OCI-LY3 (cell line): Measurements from ENCODE around the gene DNPH1.

Source experiments
- H2AFZ ChIP-seq: fragments of 200-600, 300-600 bp; shearing (Covaris generic); 2 replicates; pipeline ENCODE4 v1.6.0; 2014; ENCODE audit warnings: antibody characterized with exemption, low read depth, low read length
- H3K27ac ChIP-seq: fragments of 200-600, 300-600 bp; sonication (generic); 2 replicates; pipeline ENCODE4 v1.5.1; 2014; ENCODE audit warnings: mild to moderate bottlenecking, low read length, moderate library complexity, mixed read lengths
- H3K27me3 ChIP-seq: fragments of 200-600, 300-600 bp; sonication (generic); 2 replicates; pipeline ENCODE4 v1.6.1; 2014; ENCODE audit warnings: low read depth, low read length, mixed read lengths
- H3K36me3 ChIP-seq: fragments of 200-600, 300-600 bp; sonication (generic); replicated peaks from 2 replicates; pipeline ENCODE3; 2014; ENCODE audit warnings: low read depth, low read length, mixed read lengths
- H3K4me1 ChIP-seq: fragments of 300-600, 200-600 bp; sonication (generic); 2 replicates; pipeline ENCODE4 v1.6.1; 2014; ENCODE audit warnings: low read length, mixed read lengths
- H3K4me2 ChIP-seq: fragments of 200-600, 300-600 bp; sonication (generic); 2 replicates; pipeline ENCODE4 v1.6.1; 2014; ENCODE audit warnings: low read length, mixed read lengths
- H3K4me3 ChIP-seq: fragments of 300-600, 200-600 bp; sonication (generic); 2 replicates; pipeline ENCODE4 v1.5.1; 2014; ENCODE audit warnings: antibody characterized with exemption, mild to moderate bottlenecking, low read length, moderate library complexity
- H3K79me2 ChIP-seq: fragments of 300-600, 200-600 bp; shearing (Covaris generic); 2 replicates; pipeline ENCODE4 v1.6.1; 2014; ENCODE audit warnings: mild to moderate bottlenecking, low read length, mixed read lengths
- H3K9ac ChIP-seq: fragments of 300-600, 200-600 bp; shearing (Covaris generic); 2 replicates; pipeline ENCODE4 v1.6.0; 2014; ENCODE audit warnings: mild to moderate bottlenecking, low read length, moderate library complexity
- H3K9me3 ChIP-seq: fragments of 200-600, 300-600 bp; shearing (Covaris generic); 2 replicates; pipeline ENCODE4 v1.6.1; 2014; ENCODE audit warnings: low read length, mixed read lengths; ENCODE audit not compliant: insufficient read depth
- H4K20me1 ChIP-seq: fragments of 200-600, 300-600 bp; sonication (generic); 2 replicates; pipeline ENCODE4 v1.6.1; 2016; ENCODE audit warnings: low read length, mixed read lengths; ENCODE audit not compliant: insufficient read depth
- EZH2phosphoT487 ChIP-seq: fragments of 200-600 bp; shearing (Covaris generic); IDR thresholded peaks from 2 replicates; pipeline ENCODE4 v1.6.1; 2018; ENCODE audit warnings: antibody characterized with exemption, mixed run types, low read depth
- TF ChIP-seq, protein P1 (sequence below): fragments of 200-600, 300-600 bp; sonication (generic); IDR thresholded peaks from 2 replicates; pipeline ENCODE4 v1.5.1; 2014; ENCODE audit warnings: antibody characterized with exemption, low read length, low read depth

Gene DNPH1, protein sequence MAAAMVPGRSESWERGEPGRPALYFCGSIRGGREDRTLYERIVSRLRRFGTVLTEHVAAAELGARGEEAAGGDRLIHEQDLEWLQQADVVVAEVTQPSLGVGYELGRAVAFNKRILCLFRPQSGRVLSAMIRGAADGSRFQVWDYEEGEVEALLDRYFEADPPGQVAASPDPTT

DNA sequence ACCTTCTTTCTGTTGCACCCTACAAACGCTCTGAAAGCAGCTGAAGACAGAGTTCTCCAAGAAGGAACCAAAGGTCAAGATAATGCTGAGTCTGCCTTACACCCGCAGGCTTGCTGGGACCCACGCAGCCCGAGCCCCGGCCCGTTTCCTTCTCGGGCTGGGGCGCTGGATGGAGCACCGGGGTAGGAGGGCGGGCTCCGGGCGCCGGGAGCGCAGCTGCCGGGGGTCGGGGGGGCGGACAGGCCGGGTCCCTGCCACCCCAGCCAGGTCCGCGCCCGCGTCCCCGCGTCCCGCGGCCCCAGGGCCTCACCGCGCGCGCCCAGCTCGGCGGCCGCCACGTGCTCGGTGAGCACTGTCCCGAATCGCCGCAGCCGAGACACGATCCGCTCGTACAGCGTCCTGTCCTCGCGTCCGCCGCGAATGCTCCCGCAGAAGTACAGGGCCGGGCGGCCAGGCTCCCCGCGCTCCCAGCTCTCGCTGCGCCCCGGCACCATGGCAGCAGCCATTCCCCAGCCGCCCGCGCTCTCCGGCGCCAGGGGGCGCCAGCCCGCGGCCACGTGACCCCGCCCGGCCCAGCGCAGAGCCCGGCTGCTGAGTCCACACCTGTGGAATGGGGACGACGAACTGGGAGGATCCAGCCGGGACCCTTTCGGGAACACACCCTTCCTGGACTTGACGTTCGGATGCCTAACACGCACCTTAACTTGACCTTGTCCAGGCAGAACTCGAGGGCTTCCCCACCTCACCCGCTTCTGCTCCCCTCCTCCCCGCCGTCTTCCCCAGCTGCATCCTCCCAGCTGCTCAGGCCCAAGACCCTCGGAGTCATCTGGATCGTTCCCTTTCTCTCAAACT, at the start of gene DNPH1:
Gene DNPH1 (minus strand): TSS at position 531 of the 852 bp plus-strand sequence. CDS start 25 bp downstream, at position 506.
- H3K4me1 ChIP-seq, result peaks cover 27% of the 10 kb centered on the region
- H3K27ac ChIP-seq, result peak within 1 kb of the TSS; percentile 46
- peak within 1 kb of the TSS; percentile 60 for H3K4me2 ChIP-seq
- peak within 1 kb of the TSS; percentile 80 for H3K4me3 ChIP-seq
- peak within 1 kb of the TSS; percentile 36 for H2AFZ ChIP-seq
- no peaks in the 10 kb centered on the region for H4K20me1 ChIP-seq
- peaks cover 38% of the 10 kb centered on the region for H3K79me2 ChIP-seq
- H3K36me3 ChIP-seq, result peaks cover 28% of the 10 kb centered on the region
- no peaks in the 10 kb centered on the region for H3K9me3 ChIP-seq
- H3K9ac ChIP-seq, result peak within 1 kb of the TSS; percentile 82
- TF ChIP-seq, protein P1, sequence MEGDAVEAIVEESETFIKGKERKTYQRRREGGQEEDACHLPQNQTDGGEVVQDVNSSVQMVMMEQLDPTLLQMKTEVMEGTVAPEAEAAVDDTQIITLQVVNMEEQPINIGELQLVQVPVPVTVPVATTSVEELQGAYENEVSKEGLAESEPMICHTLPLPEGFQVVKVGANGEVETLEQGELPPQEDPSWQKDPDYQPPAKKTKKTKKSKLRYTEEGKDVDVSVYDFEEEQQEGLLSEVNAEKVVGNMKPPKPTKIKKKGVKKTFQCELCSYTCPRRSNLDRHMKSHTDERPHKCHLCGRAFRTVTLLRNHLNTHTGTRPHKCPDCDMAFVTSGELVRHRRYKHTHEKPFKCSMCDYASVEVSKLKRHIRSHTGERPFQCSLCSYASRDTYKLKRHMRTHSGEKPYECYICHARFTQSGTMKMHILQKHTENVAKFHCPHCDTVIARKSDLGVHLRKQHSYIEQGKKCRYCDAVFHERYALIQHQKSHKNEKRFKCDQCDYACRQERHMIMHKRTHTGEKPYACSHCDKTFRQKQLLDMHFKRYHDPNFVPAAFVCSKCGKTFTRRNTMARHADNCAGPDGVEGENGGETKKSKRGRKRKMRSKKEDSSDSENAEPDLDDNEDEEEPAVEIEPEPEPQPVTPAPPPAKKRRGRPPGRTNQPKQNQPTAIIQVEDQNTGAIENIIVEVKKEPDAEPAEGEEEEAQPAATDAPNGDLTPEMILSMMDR, result peak; percentile 87
- no peak for TF ChIP-seq EZH2phosphoT487
- H3K27me3 ChIP-seq, result peaks cover 5% of the 10 kb centered on the region; the same call in 1 of the 2 replicates

DNA sequence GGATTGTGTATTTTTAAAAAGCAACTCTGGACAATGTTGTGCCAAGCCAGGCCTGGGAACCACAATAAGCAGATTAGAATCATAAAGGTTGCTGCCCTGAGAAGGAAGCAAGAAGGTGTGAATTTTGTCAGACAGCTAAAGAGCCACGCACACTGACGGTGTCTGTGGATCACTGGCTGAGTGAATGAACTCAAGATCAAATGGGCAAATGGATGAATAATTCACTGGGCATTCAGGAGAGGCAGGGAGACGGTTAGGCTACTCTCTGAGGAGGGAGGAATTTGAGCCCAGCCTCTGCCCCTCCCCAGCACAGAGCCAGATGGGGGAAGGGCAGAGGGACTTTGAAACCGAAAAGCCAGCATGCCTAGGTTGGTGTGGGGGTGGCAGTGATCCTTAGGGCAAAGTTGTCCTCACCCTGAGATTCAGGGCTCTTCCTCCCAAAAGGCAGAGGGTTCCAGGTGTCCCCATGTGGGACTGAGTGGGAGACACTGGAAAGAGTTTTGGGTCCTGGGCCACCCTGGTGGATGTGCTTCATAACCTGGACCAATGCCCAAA, 49.3 kb upstream of the DNPH1 start:
- Histone ChIP-seq H3K27ac (no peak overlapping the region), H3K4me2 (no peak overlapping the region), H3K27me3 (peaks cover 21% of the 10 kb centered on the region; the same call in 1 of the 2 replicates), H3K4me1 (peaks cover 9% of the 10 kb centered on the region), H4K20me1 (no peaks in the 10 kb centered on the region), H3K9ac (no peak overlapping the region), H3K36me3 (no peaks in the 10 kb centered on the region), H3K9me3 (no peaks in the 10 kb centered on the region), H2AFZ (no peak overlapping the region), H3K79me2 (no peaks in the 10 kb centered on the region), H3K4me3 (no peak overlapping the region)
- TF ChIP-seq, protein P1, result no peak
- no peak for TF ChIP-seq EZH2phosphoT487

DNA sequence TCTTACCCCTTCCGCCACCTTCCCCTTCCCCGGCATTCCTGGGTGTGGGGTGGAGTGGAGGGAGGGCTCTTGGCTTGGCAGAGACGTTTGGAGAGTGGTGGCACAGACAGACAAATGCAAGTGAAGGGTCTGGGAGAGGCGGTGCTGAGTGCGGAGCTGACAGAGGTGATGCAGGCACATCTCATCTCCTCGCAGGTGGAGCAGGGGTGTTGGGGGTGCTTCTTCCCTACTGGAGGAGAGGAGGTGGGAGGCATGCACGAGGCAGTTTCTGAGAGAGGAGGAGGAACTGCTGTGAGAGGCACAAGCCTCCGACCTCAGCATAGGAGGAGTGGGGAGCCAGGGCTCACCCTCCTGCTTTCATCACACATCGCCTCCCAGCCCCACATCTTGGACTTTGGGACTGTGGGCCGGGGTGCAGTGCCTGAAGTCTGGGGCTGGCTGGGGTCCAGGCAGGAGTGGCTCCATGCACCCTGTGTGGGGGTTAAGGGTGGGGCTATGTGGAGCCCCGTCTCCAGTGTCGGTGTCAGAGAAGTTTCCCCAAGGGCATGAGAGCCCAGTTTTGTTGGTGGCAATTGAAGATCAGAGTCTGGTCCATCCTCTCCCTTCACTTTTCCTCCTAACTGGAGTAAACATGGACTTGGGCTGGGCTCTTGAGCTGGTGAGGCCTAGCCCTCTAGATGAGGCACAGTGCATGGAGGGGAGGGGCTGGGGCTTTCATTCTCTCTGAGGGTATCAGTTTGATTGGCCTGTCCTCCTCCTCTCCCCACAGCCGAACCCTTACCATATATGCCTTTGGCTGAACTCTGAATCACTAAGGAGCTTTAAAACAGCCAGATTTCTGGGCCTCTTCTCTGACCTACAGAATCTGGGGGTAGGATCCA, 48.6 kb upstream of the DNPH1 start:
- H3K9me3 ChIP-seq, result no peaks in the 10 kb centered on the region
- H3K27me3 ChIP-seq, result peaks cover 21% of the 10 kb centered on the region; the same call in 1 of the 2 replicates
- H3K36me3 ChIP-seq, result no peaks in the 10 kb centered on the region
- H4K20me1 ChIP-seq, result no peaks in the 10 kb centered on the region
- peaks cover 9% of the 10 kb centered on the region for H3K4me1 ChIP-seq
- no peak overlapping the region for H3K9ac ChIP-seq
- no peak overlapping the region for H3K4me2 ChIP-seq
- H3K4me3 ChIP-seq, result no peak overlapping the region
- no peak overlapping the region for H2AFZ ChIP-seq
- no peaks in the 10 kb centered on the region for H3K79me2 ChIP-seq
- no peak overlapping the region for H3K27ac ChIP-seq
- TF ChIP-seq EZH2phosphoT487, result no peak
- TF ChIP-seq, protein P1, result no peak
